DND-41 (cell line): Measurements from ENCODE around the gene RNF39.

Experiments
- EZH2 ChIP-seq: IDR thresholded peaks from 3 replicates; pipeline ENCODE4 v1.6.1; 2012; ENCODE audit warnings: borderline replicate concordance, low read depth, mild to moderate bottlenecking, moderate library complexity, low read length, inconsistent platforms; ENCODE audit not compliant: severe bottlenecking
- TF ChIP-seq, protein P1 (sequence below): IDR thresholded peaks from 2 replicates; pipeline ENCODE4 v1.5.1; 2012; ENCODE audit warnings: borderline replicate concordance, low read length, moderate library complexity, mild to moderate bottlenecking; ENCODE audit not compliant: poor library complexity, severe bottlenecking; ENCODE audit errors: extremely low read depth

DNA sequence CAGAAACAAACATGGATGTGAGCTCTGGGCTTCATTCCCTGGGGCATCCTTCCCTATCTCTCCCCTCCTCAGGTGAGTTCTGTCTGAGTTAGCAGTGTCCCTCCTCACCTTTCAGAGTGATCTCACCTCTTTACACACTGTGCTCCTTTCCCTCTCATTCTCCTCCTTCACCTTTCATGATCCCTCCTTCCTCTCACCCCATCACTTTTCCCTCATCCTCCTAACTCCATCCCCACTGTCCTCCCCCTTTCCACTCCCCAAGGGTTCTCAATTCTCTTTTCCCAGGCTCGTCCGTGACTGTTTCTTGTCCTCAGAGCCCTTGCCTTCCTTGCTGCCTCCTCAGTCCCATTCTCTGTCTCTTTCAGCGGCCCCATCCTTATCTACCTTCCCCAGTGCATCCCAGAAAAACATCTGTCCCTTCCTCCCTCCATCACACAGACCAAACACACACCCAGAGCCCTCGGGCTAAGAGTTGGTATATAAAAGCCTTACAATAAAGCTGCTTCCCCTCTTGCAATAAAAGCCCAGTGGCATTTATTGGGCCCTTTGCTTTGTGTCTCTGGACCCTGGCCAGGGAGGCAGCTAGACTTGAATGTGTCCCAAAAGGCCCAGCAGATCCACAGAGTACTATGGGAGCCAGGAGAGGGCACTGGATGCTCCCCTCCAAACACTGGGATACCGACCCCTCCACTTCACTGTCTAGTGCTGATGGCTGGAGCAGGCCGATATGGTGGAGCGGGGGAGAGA is 1.9 kb downstream of the RNF39 start:
- TF ChIP-seq, protein P1, sequence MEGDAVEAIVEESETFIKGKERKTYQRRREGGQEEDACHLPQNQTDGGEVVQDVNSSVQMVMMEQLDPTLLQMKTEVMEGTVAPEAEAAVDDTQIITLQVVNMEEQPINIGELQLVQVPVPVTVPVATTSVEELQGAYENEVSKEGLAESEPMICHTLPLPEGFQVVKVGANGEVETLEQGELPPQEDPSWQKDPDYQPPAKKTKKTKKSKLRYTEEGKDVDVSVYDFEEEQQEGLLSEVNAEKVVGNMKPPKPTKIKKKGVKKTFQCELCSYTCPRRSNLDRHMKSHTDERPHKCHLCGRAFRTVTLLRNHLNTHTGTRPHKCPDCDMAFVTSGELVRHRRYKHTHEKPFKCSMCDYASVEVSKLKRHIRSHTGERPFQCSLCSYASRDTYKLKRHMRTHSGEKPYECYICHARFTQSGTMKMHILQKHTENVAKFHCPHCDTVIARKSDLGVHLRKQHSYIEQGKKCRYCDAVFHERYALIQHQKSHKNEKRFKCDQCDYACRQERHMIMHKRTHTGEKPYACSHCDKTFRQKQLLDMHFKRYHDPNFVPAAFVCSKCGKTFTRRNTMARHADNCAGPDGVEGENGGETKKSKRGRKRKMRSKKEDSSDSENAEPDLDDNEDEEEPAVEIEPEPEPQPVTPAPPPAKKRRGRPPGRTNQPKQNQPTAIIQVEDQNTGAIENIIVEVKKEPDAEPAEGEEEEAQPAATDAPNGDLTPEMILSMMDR = no peak
- TF ChIP-seq EZH2 = no peak
